ENCODE measurements around the gene TVP23C.
"Not testable (repeated sequence)": the region's sequence is repeated elsewhere in the genome, so short reads cannot be mapped to it uniquely, and the experiment has no call there.

Gene TVP23C

DNA sequence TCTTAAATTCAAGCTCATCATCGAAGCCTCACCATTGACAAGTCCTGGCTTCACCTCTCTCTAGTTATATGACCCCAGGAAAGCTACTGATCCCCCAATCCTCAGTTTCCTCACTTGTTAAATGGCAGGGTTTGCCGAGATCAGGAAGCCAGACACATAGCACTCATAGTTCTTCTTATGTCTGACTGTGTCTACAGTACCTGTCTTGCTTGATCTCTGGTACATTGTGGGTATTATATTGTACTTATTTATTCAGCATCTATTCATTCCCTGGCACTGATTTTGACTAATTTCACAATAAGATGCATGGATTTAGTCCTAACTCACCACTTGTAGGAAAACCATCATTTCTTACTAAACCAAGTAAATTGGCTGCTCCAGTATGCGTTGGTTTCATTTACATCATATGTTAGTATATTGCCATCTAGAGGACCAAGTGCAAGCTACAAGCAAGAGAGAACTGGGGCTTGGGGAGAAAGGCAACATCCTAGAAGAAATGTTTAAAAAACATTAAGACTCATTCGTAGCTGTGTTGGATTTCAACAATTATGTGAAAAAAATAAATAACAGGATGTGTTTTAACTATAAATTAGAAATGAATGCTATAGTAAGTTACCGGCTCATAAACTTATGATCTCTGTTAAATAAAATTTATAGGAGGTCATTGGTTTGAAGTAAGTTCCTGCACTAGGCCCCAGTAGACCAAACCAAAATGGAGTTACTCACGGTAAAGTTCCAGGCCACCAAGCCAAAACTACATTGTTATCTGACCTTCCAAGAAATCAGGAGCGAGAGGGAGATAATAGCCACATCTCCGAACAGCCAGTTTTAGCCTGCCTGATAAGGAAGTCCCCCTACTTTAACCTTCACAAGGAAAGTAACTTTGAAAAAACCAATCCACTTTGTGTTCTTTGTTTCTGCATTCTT lies 36.7 kb downstream of the TVP23C start:
- peak; percentile 68 for DNase-seq (ENCODE audit: low read depth, low spot score)

DNA sequence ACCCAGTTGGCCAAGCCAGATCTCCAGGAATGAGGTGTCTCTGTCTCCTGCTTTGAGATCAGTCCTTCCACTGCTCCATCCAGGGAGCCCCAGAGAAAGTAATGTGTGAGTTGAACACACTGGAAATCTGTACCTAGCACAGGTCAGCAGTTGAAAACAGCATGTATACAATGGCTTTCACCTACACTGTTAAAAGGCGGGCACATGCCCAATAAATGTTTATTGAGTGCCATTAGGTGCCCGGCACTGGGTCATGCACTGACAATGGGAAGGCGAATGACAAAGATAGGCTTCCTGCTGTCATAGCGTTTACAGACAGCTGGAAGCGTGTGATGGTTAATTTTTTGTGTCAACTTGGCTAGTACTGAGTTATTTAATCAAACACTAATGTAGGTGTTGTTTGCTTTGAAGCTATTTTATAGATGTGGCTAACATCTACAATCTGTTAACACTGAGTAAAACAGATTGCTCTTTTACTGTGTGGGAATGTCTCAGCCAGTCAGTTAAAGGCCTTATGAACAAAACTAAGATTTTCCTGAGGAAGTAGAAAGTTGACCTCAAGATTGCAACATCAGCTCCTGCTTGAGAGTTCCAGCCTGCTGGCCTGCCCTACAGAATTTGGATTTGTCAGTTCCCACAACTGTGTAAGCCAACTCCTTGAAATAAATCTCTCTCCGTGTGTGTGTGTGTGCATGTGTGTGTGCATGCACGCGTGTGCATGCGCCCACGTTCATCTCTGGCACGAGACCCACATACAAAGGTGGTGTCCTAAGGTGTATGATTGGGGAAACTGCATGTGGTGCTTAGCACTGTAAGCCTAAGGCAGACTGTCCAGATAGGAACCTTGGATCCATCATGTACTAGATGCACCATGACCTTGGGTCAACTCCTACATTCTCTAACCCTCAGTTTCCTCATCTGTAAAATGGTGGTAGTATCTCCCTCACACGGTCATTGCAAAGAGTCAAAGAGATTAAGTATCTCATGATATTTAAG lies 38.0 kb downstream of the TVP23C start:
- not testable (repeated sequence) for DNase-seq (ENCODE audit: low read depth, low spot score)

DNA sequence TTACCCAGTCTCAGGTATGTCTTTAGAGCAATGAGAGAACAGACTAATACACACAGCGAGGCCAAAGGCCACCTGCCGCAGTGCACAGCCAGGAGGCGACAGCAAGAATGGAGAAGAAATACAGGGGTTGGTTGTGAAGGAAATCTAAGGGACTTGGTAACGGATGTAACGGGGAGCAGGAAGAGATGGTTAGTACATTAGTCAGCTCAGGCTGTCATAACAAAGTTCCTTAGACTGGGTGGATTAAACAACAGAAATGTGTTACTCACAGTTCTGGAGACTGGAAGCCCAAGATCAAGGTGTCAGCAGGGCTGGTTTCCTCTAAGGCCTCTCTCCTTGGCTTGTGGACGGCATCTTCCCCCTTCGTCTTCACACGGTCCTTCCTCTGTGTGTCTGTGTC lies 47.1 kb downstream of the TVP23C start:
- DNase-seq (ENCODE audit: low read depth, low spot score) = no peak

DNA sequence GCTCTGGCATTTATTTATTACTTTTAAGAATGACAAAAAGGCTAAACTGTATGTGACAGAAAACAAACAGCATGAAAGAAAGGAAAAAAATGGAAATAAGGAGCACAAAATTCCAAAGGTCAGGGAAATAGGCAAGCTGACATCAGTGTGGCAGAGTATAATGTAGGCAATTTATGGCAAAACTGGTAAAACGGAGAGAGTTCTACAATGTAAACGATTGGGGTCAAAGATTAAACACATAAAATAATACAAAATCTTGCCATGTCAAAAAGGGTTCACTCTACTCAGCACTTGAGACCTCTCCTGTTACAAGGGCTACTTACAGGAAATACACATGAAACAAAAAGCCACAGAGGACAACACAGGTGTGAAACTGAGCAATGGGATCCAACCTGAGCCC lies 48.8 kb downstream of the TVP23C start:
- DNase-seq (ENCODE audit: low read depth, low spot score) = no peak

DNA sequence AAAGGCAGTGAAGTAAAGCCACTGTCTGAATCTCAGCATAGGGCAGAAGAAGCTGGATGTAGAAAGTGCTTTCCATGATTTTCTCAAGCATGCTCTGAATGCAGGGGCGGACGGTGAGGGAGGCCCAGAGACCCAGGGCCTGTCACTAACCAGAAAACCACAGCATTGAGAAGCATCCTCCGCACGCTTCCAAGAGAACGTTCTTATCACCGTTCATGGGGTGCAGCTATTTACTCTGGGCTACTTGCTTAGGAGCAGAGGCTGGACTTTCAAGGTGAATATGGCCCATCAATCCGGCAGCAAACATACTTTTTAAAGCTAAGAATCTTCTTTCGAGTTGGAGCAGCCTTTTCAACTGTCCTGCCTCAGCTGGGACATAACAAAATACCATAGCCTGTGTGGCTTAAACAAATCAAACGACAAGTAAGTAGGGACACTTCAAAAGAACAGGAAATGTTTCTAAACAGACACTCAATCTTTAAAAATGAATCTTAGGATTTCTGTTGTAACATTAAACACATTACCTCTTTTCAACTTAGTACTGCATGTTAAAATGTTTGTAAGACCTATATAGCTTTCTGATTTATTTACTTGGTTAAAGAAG lies 49.3 kb downstream of the TVP23C start:
- DNase-seq (ENCODE audit: low read depth, low spot score) = peak; percentile 66

DNA sequence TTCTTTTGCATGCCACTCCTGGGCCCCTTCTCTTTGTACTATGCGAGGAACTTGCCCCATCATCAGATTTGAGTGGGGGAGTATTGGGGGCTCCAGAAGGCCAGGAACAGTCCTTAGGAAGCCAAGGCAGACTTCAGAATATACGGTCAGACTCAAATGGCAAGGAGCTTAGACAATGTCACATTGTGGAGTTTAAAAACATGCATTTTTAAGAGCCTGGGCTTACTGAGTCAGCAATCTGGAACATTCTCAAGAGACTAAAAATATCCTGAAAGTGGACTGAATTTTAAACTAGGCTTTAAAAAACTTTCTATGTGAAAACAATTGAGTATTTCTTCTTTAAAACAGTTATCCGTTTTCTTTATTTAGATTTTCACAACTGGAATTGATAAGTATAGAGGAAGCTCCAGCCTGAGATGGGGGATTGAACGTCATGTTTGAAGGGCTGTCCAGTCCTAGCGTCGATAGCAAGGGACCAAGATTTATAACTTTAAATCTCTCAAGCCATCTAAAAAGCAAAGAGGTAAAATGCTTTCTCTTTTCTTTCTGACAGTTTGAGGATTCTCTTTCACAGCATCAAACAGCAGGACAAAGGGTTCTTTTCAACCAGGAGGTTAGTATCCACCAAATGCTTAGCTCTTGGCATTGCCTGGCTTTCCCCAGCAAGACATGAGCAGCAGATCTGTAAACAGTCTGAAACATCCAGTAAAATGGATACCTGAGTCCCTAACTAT lies 50.1 kb downstream of the TVP23C start:
- peak; percentile 76 for DNase-seq (ENCODE audit: low read depth, low spot score)

DNA sequence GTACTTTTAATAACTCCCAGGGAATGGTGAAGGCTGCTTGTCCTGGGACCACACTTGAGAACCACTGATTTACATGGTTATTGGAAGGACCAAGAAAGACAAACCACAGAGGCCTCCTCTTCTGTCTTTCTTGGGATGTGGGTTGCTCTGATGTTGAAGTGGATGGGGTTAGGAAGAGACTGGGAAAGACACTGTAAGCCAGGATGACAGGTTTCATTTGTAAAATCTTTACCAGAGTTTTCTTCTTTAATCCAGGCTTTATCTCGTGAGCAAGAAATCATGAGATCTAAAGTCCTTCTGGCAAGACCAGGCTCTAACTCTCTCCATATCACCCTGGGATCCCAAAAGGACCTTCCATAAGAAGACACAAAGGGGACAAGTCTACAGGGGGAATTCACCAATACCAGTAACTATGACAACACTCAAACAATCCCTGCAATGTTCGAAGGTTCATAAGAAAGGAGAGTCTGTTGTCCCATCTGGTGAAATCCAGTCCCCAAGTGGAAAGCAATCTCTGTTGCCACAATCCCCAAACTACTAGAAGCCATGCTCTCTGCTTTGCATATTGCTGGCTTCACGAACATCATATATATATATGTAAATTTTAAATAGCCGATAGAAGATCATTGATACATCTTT lies 51.1 kb downstream of the TVP23C start:
- DNase-seq (ENCODE audit: low read depth, low spot score) = no peak

DNA sequence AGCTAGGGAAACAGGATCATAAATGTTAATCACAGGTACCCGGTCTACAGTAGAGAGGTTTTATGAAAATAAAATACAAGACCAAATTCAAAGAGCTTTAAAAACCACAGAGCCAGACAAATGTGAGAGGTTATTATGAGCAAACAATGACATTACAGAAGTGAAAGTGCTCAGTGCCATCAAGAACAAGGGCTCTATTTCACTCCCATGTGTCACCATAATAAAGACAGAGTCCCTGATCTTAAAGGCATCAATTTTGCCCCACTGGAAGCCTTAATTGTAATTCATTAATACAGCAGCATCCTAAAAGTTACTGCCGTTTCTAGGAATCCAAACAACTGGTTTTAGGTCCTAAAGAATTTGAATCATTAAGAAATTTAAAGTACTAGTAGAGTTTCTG lies 52.1 kb downstream of the TVP23C start:
- DNase-seq (ENCODE audit: low read depth, low spot score) = no peak

DNA sequence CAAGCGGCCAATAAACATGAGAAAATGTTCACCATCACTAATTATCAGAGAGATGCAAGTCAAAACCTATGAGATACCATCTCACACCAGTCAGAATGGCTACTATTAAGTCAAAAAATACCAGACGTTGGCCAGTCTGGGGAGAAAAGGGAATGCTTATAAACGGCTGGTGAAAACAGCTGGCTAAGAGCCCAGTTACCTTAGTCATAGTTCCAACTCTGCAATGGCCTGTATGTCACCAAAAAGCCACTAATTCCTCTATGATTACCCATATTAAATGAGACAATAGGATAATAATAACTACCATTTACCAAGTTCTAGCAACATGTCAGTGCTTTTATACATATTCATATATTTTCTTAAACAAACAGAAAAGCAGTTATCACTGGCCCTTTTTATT lies 52.9 kb downstream of the TVP23C start:
- DNase-seq (ENCODE audit: low read depth, low spot score) = peak; percentile 88

DNA sequence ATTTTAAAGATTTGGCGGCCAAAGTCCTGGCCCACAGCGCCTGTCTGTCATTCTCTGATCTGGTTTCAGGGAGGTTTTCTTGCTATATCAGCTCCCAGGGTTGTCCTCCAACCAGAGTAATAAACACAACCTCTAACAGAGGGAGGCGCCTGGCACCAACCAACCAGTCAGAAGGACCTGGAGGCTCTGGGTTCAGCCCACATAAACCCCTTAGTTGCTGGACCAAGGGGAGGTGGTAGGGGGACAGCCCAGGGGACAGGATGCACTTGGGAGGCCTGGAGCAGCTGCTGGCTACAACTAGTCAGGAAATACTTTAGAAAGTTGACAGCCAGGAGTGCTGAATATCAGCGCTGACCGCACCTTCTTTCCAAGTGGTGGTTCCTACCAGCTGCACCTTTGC lies 54.2 kb downstream of the TVP23C start:
- DNase-seq (ENCODE audit: low read depth, low spot score) = no peak

DNA sequence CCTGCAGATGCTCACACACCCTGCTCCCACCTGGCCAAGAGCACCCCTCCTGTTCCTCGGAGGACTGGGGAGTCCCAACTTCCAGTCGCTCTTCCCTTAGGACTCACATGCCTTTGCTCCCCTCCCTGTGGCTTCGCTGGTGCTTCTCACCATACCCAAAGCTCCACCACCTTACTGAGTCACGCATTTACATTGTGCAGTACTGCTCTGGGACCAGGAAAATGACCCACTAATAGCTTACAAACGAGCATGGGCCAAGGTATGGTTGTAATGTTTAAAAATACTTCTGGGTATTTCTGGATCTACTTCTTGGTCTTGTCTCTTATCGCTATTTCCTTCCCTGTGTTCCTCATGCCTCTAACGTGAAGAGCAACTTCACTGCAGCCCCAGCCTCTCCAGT lies 54.8 kb downstream of the TVP23C start:
- DNase-seq (ENCODE audit: low read depth, low spot score) = no peak

DNA sequence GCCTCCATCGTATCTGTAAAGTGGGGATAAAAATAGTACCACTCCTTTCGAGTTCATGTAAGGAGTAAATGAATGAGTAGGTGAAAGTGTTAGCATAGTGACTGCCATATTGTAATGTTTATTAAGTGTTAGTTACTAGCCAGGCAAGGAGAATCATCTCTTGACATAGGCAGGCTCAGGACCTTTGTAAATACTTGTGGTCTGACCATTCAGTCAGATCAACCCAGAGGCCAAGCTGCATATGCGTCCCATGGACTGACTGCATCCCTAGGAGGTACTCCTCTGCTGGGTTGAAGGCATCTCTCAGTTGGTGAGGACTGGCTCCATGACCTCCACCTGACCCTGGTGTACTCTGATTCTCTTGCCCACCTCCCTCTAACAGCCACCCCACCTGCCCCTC lies 55.4 kb downstream of the TVP23C start:
- DNase-seq (ENCODE audit: low read depth, low spot score) = no peak

DNA sequence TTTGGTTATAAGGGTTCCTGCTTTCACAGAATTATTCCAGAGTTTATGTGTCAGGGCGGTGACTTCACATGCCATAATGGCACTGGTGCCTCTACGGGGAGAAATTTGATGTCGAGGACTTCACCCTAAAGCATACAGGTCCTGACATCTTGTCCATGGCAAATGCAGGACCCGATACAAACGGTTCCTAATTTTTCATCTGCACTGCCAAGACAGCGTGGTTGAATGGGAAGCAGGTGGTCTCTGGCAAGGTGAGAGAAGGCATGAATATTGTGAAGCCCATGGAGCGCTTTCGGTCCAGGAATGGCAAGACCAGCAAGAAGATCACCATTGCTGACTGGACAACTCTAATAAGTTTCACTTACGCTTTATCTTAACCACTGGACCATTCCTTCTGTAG lies 56.3 kb downstream of the TVP23C start:
- no peak for DNase-seq (ENCODE audit: low read depth, low spot score)

DNA sequence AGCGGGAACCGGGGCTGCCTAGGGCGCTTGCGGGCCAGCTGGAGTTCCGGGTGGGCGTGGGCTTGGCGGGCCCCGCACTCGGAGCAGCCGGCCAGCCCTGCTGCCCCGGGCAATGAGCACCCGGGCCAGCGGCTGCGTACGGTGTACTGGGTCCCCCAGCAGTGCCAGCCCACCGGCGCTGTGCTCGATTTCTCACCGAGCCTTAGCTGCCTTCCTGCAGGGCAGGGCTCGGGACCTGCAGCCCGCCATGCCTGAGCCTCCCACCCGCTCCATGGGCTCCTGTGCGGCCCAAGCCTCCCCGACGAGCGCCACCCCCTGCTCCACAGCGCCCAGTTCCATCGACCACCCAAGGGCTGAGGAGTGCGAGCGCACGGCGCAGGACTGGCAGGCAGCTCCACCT lies 57.6 kb downstream of the TVP23C start:
- not testable (repeated sequence) for DNase-seq (ENCODE audit: low read depth, low spot score)

DNA sequence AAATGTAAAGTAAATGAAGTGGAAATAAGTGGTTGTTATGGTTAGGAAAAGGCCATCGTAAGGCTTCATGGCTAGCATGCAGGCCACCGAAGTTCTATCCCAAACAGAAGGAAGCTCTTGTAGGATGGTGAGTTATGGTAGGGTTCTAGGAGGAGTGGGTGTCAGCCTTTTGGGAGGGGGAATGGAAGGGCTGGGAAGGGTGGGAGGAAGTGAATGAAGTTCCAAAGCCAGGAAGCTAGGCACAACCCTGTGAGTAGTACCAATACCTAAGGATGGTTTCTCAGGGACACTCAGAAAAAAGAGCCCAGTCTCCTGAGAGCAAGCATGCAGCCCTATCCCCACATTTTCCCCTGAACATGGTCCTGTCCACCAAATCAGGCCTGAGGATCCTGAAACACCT lies 59.6 kb downstream of the TVP23C start:
- no peak for DNase-seq (ENCODE audit: low read depth, low spot score)

DNA sequence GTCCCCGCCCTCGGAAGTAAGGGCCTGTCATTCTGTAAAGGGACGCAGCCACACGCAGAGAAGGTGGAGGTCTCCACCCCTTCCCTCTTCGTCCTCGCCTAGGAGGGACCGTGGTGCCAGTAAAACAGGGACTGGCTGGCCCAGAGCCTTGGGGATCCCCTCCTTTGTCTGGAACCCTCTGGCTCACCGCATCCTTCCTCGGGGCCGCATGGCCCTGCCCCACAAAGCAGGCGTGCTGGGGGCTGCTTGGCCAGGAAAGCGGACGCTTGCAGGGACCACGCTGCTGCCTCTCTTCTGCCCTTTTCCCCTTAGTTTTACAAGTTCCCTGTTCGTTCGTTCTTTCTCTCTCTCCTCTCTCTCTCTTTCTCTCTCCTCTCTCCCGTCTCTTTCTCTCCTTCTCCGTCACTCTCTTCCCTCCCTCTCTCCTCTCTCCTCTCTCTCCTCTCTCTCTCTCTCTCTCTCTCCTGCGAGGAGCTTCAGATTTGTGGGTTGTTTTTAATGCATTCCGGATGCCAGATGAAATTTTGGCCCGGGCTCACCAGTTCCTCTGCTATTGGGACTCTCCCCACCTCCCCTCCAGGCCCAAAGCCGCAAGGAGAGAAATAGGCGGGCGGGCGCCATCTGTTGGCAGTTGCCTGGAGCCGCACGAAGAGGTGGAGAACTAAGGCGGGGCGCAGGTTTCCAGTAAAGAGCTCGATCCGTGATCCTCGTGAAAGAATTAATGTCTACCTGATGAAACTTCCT lies 60.7 kb downstream of the TVP23C start:
- DNase-seq (ENCODE audit: low read depth, low spot score) = peak; percentile 96

DNA sequence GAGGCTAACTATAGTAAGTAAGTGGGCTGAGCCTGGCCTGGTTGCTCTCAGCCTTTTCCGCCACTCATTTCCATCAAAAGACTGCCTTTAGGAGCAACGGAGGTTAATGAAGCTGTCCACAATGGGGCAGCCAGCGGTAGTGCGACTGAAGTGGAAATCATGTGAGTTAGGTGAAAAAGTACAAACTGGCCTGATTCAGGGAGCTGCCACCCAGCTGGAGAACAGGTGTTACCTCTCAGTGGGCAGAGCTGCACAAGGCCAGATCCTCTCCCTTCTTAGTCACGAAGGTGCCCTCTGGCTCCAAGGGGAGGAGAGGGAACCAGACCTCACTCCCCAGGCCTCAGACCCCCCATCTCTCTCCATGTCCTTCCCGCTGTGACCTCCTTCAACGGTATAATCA lies 61.5 kb downstream of the TVP23C start:
- peak; percentile 42 for DNase-seq (ENCODE audit: low read depth, low spot score)

DNA sequence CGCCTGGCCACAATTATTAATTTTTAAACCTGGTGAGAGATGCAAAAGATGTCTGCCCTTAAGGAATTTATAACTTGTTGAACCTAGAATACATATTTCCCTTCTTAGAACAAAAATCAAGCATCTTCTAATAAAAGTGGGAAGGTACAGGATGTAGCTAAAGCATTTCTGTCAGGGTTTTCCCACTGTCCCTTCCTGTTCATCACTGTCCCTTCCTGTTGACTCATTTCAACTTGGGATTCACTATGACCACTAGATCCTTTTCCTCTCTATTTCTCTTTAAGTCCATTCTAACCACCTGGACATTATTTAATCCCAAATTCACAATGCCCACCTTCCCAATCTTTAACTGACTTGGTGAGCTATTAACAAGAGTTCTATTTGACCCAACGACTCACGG lies 62.0 kb downstream of the TVP23C start:
- DNase-seq (ENCODE audit: low read depth, low spot score) = no peak

DNA sequence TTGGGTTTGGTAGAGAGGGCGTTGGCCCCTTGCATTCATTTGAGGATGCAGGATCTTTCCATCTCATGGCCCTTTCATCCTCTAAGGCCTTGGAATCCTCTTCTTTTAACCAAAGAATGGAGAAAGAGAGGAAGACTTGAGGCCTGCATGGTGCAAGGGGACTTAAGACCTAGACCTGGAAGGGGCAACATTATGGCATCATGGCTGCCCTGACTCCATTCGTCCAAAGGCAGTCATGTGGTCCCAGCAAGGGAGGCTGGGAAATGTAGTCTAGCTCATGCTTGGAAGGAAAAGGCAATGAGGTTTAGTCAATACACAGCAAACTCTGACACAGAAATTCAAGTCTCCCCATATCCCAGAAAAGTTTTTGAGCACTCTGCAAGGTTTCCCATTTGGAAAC lies 65.2 kb downstream of the TVP23C start:
- peak; percentile 12 for DNase-seq (ENCODE audit: low read depth, low spot score)
